Glutamatergic neuron (in vitro differentiated cells): Measurements from ENCODE around the gene TANC2. TPM values are rescaled to one million over a fixed set of nuclear protein-coding genes. Genes with fewer than 3 reads are reported as not detected.

ENCODE experiments used
- DNase-seq: peaks from one replicate; pipeline ENCODE4 v3.0.0; 2022
- H3K27ac Mint-ChIP-seq: one replicate; pipeline ENCODE4 v1.8.0; 2020; ENCODE audit warnings: mild to moderate bottlenecking, mixed read lengths, inconsistent platforms; ENCODE audit not compliant: unreplicated experiment
- H3K27me3 Mint-ChIP-seq: one replicate; pipeline ENCODE4 v1.8.0; 2020; ENCODE audit warnings: mild to moderate bottlenecking, moderate library complexity, mixed read lengths, inconsistent platforms; ENCODE audit not compliant: unreplicated experiment
- H3K36me3 Mint-ChIP-seq: one replicate; pipeline ENCODE4 v1.8.0; 2020; ENCODE audit warnings: mild to moderate bottlenecking, mixed read lengths, inconsistent platforms; ENCODE audit not compliant: unreplicated experiment
- H3K4me1 Mint-ChIP-seq: one replicate; pipeline ENCODE4 v1.8.0; 2020; ENCODE audit warnings: mild to moderate bottlenecking, low read depth, mixed read lengths, inconsistent platforms; ENCODE audit not compliant: unreplicated experiment
- H3K4me3 Mint-ChIP-seq: one replicate; pipeline ENCODE4 v1.8.0; 2020; ENCODE audit warnings: mild to moderate bottlenecking, mixed read lengths, inconsistent platforms; ENCODE audit not compliant: unreplicated experiment
- H3K9me3 Mint-ChIP-seq: one replicate; pipeline ENCODE4 v1.8.0; 2020; ENCODE audit warnings: mild to moderate bottlenecking, moderate library complexity, mixed read lengths, inconsistent platforms; ENCODE audit not compliant: unreplicated experiment
- CTCF ChIP-seq: fragments of 200-600 bp; sonication (generic); IDR thresholded peaks from one replicate; pipeline ENCODE4 v1.5.0; 2021; ENCODE audit not compliant: partially characterized antibody, unreplicated experiment
- long read RNA-seq: library from polyadenylated mRNA; unstranded; transcript quantifications from one replicate; pipeline ENCODE4 v2.0.0, GENCODE V29; 2020; ENCODE audit not compliant: unreplicated experiment
- total RNA-seq: library from RNA; stranded (reverse); fragmentation: NEBNext Ultra II Directional; extraction: Animal tissue kit (Norgen Biotek cat#: 25700); gene quantifications from one replicate; pipeline ENCODE4 v1.2.1, GENCODE V29; 2021; ENCODE audit not compliant: unreplicated experiment

The TANC2 gene
- total RNA-seq: 136 TPM
- long read RNA-seq, partial matches to known transcripts: 0 of 2 reads
- long read RNA-seq, other reads (novel, unspliced or antisense): 2 of 2 reads

- no peak for TF ChIP-seq CTCF
- H3K27me3 Mint-ChIP-seq: peaks cover 4% of the 10 kb centered on the region
- H3K36me3 Mint-ChIP-seq: no peaks in the 10 kb centered on the region
- peaks cover 5% of the 10 kb centered on the region for H3K9me3 Mint-ChIP-seq
- peak within 1 kb of the TSS; percentile 82 for H3K27ac Mint-ChIP-seq
- H3K4me3 Mint-ChIP-seq: peak within 1 kb of the TSS; percentile 98
- peaks cover 14% of the 10 kb centered on the region for H3K4me1 Mint-ChIP-seq
- DNase-seq: peak; percentile 75
Observed at GRCh38 chr17:62965686-62966425, at the start of gene TANC2. TANC2 (plus strand) TSS chr17:62966235; CDS start chr17:63009560, 43,325 bp downstream.

- Mint-ChIP-seq H3K27ac (no peak overlapping the region), H3K27me3 (no peaks in the 10 kb centered on the region), H3K4me3 (no peak overlapping the region), H3K9me3 (no peaks in the 10 kb centered on the region), H3K4me1 (no peaks in the 10 kb centered on the region), H3K36me3 (peaks cover 5% of the 10 kb centered on the region)
- no peak for TF ChIP-seq CTCF
- no peak for DNase-seq
Observed at GRCh38 chr17:62916684-62917571, 49.1 kb upstream of the TANC2 start.

- Mint-ChIP-seq H3K9me3 (no peaks in the 10 kb centered on the region), H3K36me3 (no peaks in the 10 kb centered on the region), H3K4me3 (no peak overlapping the region), H3K27me3 (no peaks in the 10 kb centered on the region), H3K27ac (no peak overlapping the region), H3K4me1 (no peaks in the 10 kb centered on the region)
- no peak for TF ChIP-seq CTCF
- no peak for DNase-seq
Observed at GRCh38 chr17:62919388-62919787, 46.6 kb upstream of the TANC2 start.

GRCh38 chr17:62920300-62920699 is 45.7 kb upstream of the TANC2 start:
- TF ChIP-seq CTCF: no peak
- Mint-ChIP-seq H3K4me3 (no peak overlapping the region), H3K27ac (no peak overlapping the region), H3K4me1 (no peaks in the 10 kb centered on the region), H3K9me3 (no peaks in the 10 kb centered on the region), H3K27me3 (no peaks in the 10 kb centered on the region), H3K36me3 (no peaks in the 10 kb centered on the region)
- DNase-seq: no peak
